Endodermal cell (in vitro differentiated cells): ENCODE data around the gene FAM149B1. TPM values are rescaled to one million over a fixed set of nuclear protein-coding genes. Genes with fewer than 3 reads are reported as not detected.

ENCODE experiments used
- DNase-seq: peaks from one replicate; pipeline ENCODE4 v3.0.0-alpha.2; 2017
- H3K27ac ChIP-seq: 2 replicates; pipeline ENCODE4 v1.5.1; 2013; ENCODE audit warnings: mild to moderate bottlenecking, low read depth, low read length, moderate library complexity
- H3K27me3 ChIP-seq: 2 replicates; pipeline ENCODE4 v1.6.1; 2013; ENCODE audit warnings: mild to moderate bottlenecking, low read length, moderate library complexity; ENCODE audit not compliant: insufficient read depth, control insufficient read depth, poor library complexity, severe bottlenecking
- H3K36me3 ChIP-seq: 2 replicates; pipeline ENCODE4 v1.7.0; 2013; ENCODE audit warnings: mild to moderate bottlenecking, low read length, moderate library complexity; ENCODE audit not compliant: control insufficient read depth, insufficient read depth
- H3K4me1 ChIP-seq: one replicate; pipeline ENCODE4 v1.7.0; 2013; ENCODE audit warnings: low read length; ENCODE audit not compliant: control insufficient read depth, insufficient read depth
- H3K4me3 ChIP-seq: 2 replicates; pipeline ENCODE4 v1.5.1; 2013; ENCODE audit warnings: mild to moderate bottlenecking, low read length, moderate library complexity
- H3K9ac ChIP-seq: 2 replicates; pipeline ENCODE4 v1.6.1; 2013; ENCODE audit warnings: mild to moderate bottlenecking, low read length, moderate library complexity; ENCODE audit not compliant: poor library complexity, severe bottlenecking; ENCODE audit errors: extremely low read depth
- H3K9me3 ChIP-seq: 2 replicates; pipeline ENCODE4 v1.6.1; 2013; ENCODE audit warnings: mild to moderate bottlenecking, low read length, moderate library complexity; ENCODE audit not compliant: control insufficient read depth
- H3K27ac Mint-ChIP-seq: 2 replicates; pipeline ENCODE4 v1.8.0; 2020; ENCODE audit warnings: mixed read lengths
- H3K27me3 Mint-ChIP-seq: 2 replicates; pipeline ENCODE4 v1.8.0; 2021; ENCODE audit warnings: mild to moderate bottlenecking, mixed read lengths; ENCODE audit not compliant: insufficient read depth
- H3K36me3 Mint-ChIP-seq: 2 replicates; pipeline ENCODE4 v1.8.0; 2020; ENCODE audit warnings: low read depth, mixed read lengths
- H3K4me1 Mint-ChIP-seq: 2 replicates; pipeline ENCODE4 v1.8.0; 2020; ENCODE audit warnings: mixed read lengths
- H3K4me3 Mint-ChIP-seq: 2 replicates; pipeline ENCODE4 v1.8.0; 2020; ENCODE audit warnings: mild to moderate bottlenecking, moderate library complexity, mixed read lengths
- H3K9me3 Mint-ChIP-seq: 2 replicates; pipeline ENCODE4 v1.8.0; 2020; ENCODE audit warnings: mild to moderate bottlenecking, mixed read lengths
- WGBS, 2 experiments: methylation state at CpG; one replicate each; pipeline versions ENCODE4 v1.1.5 to v1.1.7; 2013; ENCODE audit warnings: missing lambda C conversion rate in 2 of 2, mixed read lengths in 1 of 2; ENCODE audit not compliant: insufficient coverage in 1 of 2, insufficient read length in 1 of 2; 5-methylcytosine and 5-hydroxymethylcytosine counted together
- total RNA-seq, 2 donors: library from RNA; stranded (reverse); fragmentation: NEBNext Ultra II Directional in 1 of 2; extraction: Animal tissue kit (Norgen Biotek cat#: 25700) in 1 of 2; gene quantifications; 2 replicates in 1 of 2; 3 replicates in 1 of 2; pipeline ENCODE4 v1.2.1, GENCODE V29; 2021
- TF ChIP-seq, protein P1 (sequence below): fragments of 200-600 bp; sonication (generic); conservative IDR thresholded peaks from 2 replicates; pipeline ENCODE4 v1.5.0; 2021; ENCODE audit warnings: antibody characterized with exemption, mild to moderate bottlenecking

FAM149B1 gene
- total RNA-seq, 2 donors from 2014 or later = 29.1 to 29.2 TPM

DNA sequence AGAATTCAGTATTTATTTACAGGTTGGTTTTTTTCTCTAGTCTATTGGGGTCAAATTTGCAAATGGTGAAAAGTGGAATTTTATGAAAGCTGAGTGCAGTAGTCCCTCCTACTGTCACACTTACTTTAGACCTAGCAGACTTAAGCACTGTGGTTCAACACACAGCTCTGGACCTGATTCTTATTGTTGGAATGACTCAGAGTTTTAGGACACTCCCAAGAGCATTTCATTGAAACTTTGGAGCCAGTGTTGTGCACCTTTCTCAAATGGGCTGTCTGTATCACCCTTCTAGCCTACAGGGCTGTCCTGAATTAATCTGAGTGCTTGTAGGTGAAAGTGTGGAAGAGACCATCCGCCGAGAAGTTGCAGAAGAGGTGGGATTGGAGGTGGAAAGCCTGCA, 41.6 kb upstream of the FAM149B1 start:
- H3K4me3 Mint-ChIP-seq = no peak overlapping the region
- Histone ChIP-seq H3K9me3 (no peaks in the 10 kb centered on the region), H3K4me3 (no peak overlapping the region), H3K27ac (no peak overlapping the region), H3K36me3 (peaks cover 45% of the 10 kb centered on the region), H3K27me3 (no peaks in the 10 kb centered on the region), H3K4me1 (no peaks in the 10 kb centered on the region), H3K9ac (no peak overlapping the region)
- WGBS, 2 experiments = 98 to 100% methylated on average over 2 of the region's 2 CpGs
- DNase-seq = no peak
- H3K27ac Mint-ChIP-seq = peak overlapping the region; percentile 14
- peaks cover 40% of the 10 kb centered on the region for H3K36me3 Mint-ChIP-seq
- H3K9me3 Mint-ChIP-seq = no peaks in the 10 kb centered on the region
- no peaks in the 10 kb centered on the region for H3K27me3 Mint-ChIP-seq
- TF ChIP-seq, protein P1, sequence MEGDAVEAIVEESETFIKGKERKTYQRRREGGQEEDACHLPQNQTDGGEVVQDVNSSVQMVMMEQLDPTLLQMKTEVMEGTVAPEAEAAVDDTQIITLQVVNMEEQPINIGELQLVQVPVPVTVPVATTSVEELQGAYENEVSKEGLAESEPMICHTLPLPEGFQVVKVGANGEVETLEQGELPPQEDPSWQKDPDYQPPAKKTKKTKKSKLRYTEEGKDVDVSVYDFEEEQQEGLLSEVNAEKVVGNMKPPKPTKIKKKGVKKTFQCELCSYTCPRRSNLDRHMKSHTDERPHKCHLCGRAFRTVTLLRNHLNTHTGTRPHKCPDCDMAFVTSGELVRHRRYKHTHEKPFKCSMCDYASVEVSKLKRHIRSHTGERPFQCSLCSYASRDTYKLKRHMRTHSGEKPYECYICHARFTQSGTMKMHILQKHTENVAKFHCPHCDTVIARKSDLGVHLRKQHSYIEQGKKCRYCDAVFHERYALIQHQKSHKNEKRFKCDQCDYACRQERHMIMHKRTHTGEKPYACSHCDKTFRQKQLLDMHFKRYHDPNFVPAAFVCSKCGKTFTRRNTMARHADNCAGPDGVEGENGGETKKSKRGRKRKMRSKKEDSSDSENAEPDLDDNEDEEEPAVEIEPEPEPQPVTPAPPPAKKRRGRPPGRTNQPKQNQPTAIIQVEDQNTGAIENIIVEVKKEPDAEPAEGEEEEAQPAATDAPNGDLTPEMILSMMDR = no peak
- H3K4me1 Mint-ChIP-seq = peaks cover 6% of the 10 kb centered on the region

DNA sequence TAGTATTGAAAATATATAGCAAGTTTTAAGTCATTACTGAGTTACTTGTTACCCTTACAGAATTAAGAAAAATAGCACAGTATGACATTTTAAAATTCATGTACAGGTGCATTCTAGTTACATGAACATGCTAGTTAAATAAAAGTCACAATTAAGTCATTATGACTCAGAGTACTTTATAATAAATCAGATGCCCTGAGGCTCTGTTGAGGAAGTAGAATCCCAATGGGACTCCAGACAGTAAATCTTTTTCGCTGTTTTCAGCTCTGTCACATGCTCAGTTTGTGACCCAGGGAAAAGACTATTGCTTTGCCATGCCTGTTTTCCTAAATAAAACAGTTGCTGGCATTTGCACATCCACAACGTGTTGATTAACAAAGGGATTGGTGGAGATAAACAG, 36.6 kb upstream of the FAM149B1 start:
- H3K27ac ChIP-seq = no peak overlapping the region
- peaks cover 59% of the 10 kb centered on the region for H3K36me3 Mint-ChIP-seq
- H3K27ac Mint-ChIP-seq = no peak overlapping the region
- H3K9me3 ChIP-seq = no peaks in the 10 kb centered on the region
- no peak overlapping the region for H3K4me3 Mint-ChIP-seq
- DNase-seq = no peak
- peaks cover 77% of the 10 kb centered on the region for H3K36me3 ChIP-seq
- no peaks in the 10 kb centered on the region for H3K4me1 ChIP-seq
- no peaks in the 10 kb centered on the region for H3K9me3 Mint-ChIP-seq
- no peak overlapping the region for H3K4me3 ChIP-seq
- no peak overlapping the region for H3K9ac ChIP-seq
- WGBS, 2 experiments = 87 to 91% methylated on average over 2 of the region's 2 CpGs
- H3K4me1 Mint-ChIP-seq = peaks cover 6% of the 10 kb centered on the region
- TF ChIP-seq, protein P1 = no peak
- H3K27me3 ChIP-seq = no peaks in the 10 kb centered on the region
- H3K27me3 Mint-ChIP-seq = no peaks in the 10 kb centered on the region

DNA sequence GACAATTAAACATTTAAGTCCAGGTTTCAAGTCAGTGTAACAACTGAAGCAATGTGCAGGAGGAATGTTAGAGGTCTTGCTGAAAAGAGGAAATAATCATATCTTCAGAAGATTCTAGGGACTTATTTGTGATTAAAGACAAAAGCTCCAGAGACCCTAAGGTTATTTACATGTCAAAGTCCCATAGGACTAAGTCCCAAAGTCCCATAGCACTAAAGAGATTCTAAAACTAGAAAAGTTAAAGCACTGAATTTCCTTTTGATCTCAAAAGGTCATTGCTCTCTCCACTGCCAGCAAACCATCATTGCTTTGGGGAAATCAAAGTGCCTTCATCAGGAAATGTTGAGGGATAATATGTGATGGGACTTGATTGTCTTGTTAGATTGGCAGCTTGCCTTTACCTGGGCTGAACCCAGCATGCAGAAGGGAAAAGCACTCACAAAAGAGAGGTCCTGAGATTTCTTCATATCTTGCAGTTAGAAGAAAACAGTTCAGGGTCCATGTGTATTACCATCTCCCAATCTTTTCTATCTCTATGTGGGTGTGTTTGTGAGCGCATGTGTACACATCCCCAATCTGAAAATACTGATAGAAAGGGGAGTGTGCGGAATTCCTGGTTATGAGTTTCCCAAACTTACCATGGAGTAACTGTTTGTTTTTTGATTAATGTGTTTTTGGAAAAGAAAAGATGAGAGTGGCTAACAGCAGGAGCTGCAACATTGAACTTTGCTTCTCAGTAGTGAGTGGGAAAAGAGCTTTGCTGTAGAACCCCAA, 35.8 kb upstream of the FAM149B1 start:
- 80 to 100% methylated on average over 1 to 2 of the region's 2 CpGs for WGBS, 2 experiments
- H3K9me3 ChIP-seq = no peaks in the 10 kb centered on the region
- no peaks in the 10 kb centered on the region for H3K27me3 ChIP-seq
- H3K4me1 Mint-ChIP-seq = peaks cover 6% of the 10 kb centered on the region
- no peak overlapping the region for H3K4me3 ChIP-seq
- no peaks in the 10 kb centered on the region for H3K9me3 Mint-ChIP-seq
- no peak overlapping the region for H3K4me3 Mint-ChIP-seq
- peaks cover 58% of the 10 kb centered on the region for H3K36me3 Mint-ChIP-seq
- TF ChIP-seq, protein P1 = no peak
- no peak overlapping the region for H3K9ac ChIP-seq
- H3K4me1 ChIP-seq = no peaks in the 10 kb centered on the region
- H3K27ac Mint-ChIP-seq = no peak overlapping the region
- no peaks in the 10 kb centered on the region for H3K27me3 Mint-ChIP-seq
- H3K36me3 ChIP-seq = peaks cover 77% of the 10 kb centered on the region
- no peak for DNase-seq
- no peak overlapping the region for H3K27ac ChIP-seq
